Nephron (organoid): Measurements from ENCODE around the gene EPHA3.

Experiments
- H3K27ac Mint-ChIP-seq, 3 experiments: 2 replicates each; pipeline ENCODE4 v1.8.0; 2020; ENCODE audit warnings: mixed read lengths in 3 of 3, mild to moderate bottlenecking in 2 of 3, moderate library complexity in 1 of 3
- H3K27me3 Mint-ChIP-seq: 2 replicates; pipeline ENCODE4 v1.8.0; 2021; ENCODE audit warnings: low read depth, mild to moderate bottlenecking, moderate library complexity, mixed read lengths
- H3K36me3 Mint-ChIP-seq: 2 replicates; pipeline ENCODE4 v1.8.0; 2020; ENCODE audit warnings: low read depth, mixed read lengths
- H3K4me1 Mint-ChIP-seq: 2 replicates; pipeline ENCODE4 v1.8.0; 2020; ENCODE audit warnings: mixed read lengths
- H3K4me3 Mint-ChIP-seq, 3 experiments: 2 replicates each; pipeline ENCODE4 v1.8.0; 2020; ENCODE audit warnings: mild to moderate bottlenecking in 3 of 3, mixed read lengths in 3 of 3, moderate library complexity in 2 of 3
- H3K9me3 Mint-ChIP-seq: 2 replicates; pipeline ENCODE4 v1.8.0; 2020; ENCODE audit warnings: mixed read lengths
- TF ChIP-seq, protein P1 (sequence below), 3 experiments: fragments of 200-600 bp; sonication (generic); IDR thresholded peaks; one replicate each; pipeline ENCODE4 v1.5.0; 2021; ENCODE audit warnings: antibody characterized with exemption in 3 of 3; ENCODE audit not compliant: unreplicated experiment in 3 of 3

The EPHA3 gene

DNA sequence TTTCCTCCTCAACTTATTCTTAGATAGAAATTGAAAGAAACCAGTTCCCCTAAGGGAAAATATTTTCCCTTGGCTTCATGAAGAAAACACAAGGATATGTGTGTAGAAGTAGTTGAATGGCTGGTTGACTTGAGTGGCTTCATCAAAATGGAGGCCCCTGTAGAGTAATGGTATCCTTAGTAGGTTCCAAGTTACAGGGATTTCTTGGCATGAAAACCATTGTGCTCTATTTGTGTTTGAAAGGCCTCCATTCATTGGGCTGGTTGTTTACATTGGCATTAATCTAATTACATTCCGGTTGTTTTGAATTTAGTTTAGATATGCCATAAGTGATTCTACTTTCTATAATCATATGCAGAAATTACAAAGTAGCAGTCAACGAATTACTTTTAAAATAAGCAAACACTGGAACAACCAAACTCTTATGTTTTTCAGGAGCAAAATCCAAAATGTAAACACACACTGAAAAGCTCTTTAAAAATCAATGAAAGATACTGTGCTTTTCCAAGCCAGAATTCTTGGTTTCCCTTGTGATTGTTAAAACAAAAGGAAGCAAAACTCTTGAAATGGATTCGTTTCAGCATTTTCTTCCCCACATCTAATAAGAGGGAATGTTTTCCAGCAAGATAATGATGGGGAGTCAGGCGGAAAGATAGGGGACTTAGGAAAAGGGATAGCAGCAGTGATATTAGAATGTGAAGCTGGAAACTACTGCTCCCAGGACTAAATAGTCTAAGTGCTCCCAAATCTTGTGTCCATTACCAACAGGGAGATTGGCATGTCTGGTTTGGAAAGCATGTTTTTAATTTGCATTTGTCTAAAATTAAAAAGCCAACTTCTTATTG, 77.0 kb downstream of the EPHA3 start:
- TF ChIP-seq, protein P1, sequence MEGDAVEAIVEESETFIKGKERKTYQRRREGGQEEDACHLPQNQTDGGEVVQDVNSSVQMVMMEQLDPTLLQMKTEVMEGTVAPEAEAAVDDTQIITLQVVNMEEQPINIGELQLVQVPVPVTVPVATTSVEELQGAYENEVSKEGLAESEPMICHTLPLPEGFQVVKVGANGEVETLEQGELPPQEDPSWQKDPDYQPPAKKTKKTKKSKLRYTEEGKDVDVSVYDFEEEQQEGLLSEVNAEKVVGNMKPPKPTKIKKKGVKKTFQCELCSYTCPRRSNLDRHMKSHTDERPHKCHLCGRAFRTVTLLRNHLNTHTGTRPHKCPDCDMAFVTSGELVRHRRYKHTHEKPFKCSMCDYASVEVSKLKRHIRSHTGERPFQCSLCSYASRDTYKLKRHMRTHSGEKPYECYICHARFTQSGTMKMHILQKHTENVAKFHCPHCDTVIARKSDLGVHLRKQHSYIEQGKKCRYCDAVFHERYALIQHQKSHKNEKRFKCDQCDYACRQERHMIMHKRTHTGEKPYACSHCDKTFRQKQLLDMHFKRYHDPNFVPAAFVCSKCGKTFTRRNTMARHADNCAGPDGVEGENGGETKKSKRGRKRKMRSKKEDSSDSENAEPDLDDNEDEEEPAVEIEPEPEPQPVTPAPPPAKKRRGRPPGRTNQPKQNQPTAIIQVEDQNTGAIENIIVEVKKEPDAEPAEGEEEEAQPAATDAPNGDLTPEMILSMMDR (IDR thresholded peaks at IDR 0.05; ENCODE audit: unreplicated experiment in 3 of 3), result no peak
- H3K27ac Mint-ChIP-seq, result no peak overlapping the region

DNA sequence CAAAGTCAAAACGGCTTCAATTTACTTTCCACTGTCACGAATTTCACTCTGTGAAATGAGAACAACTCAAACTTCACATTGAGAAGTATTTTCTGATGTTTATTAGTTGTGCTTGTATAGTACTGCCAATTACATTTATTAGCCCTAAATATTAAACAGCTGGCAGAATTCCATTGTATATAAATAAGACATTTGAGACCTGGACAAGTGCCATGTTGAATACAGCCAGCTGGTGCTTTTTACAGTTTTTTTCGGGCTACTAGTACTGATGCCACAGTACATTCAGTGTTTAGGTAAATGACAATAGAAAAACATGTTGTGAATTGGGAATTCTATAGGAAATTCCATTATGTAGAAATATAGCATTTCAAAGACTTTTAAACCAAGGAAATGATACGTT, 79.0 kb downstream of the EPHA3 start:
- Mint-ChIP-seq H3K27me3 (peaks cover 3% of the 10 kb centered on the region), H3K36me3 (no peaks in the 10 kb centered on the region), H3K4me3 (no peak overlapping the region), H3K9me3 (no peaks in the 10 kb centered on the region), H3K4me1 (peaks cover 22% of the 10 kb centered on the region), H3K27ac (no peak overlapping the region)
- TF ChIP-seq, protein P1 (IDR thresholded peaks at IDR 0.05; ENCODE audit: unreplicated experiment in 3 of 3), result no peak

More for the DNA sequence above, 77.0 kb downstream of the EPHA3 start:
- peaks cover 39% of the 10 kb centered on the region for H3K4me1 Mint-ChIP-seq
- H3K27me3 Mint-ChIP-seq, result peaks cover 3% of the 10 kb centered on the region
- H3K9me3 Mint-ChIP-seq, result no peaks in the 10 kb centered on the region
- H3K4me3 Mint-ChIP-seq, result no peak overlapping the region
- no peaks in the 10 kb centered on the region for H3K36me3 Mint-ChIP-seq

DNA sequence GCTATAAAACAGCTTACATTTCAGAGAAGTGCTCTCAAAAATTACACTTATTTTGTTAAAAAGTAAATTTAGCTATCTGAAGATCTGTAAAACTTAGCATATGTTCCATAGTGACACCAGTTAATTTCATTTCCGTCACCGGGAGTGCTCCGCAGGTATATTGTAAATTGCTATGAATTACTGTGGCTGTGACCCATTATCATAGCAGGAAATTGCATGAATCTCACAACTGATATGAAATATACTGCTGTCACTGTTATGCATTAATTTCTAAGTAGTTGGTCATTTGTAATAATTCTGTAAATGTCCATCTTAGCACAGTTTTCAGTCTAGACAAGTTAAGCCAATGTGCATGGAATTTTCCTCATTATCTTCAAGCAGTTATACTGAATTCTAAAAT, 91.2 kb downstream of the EPHA3 start:
- Mint-ChIP-seq H3K4me3 (no peak overlapping the region), H3K4me1 (no peaks in the 10 kb centered on the region)
- TF ChIP-seq, protein P1 (IDR thresholded peaks at IDR 0.05; ENCODE audit: unreplicated experiment in 3 of 3), result no peak

DNA sequence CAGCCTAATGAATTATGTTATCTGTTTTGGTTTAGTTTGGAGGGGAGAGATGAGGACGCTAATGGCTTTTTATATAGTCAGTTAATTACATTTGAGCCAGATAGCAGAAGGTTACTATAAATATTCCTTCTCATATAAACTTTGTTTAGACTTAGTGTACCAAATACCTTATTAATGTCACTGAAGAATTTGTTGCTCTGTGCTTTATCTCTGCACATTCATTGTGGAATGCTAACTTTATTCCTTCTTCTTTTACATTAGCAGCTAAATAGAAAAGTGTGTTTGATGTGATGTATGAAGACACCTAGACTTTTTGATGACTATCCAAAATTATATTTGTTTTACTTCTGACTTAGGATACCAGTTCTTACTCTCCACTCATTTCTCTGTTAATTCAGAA, 105.2 kb downstream of the EPHA3 start:
- no peak overlapping the region for H3K4me3 Mint-ChIP-seq
- no peaks in the 10 kb centered on the region for H3K27me3 Mint-ChIP-seq
- no peak overlapping the region for H3K27ac Mint-ChIP-seq
- peaks cover 38% of the 10 kb centered on the region for H3K4me1 Mint-ChIP-seq
- peaks cover 15% of the 10 kb centered on the region for H3K36me3 Mint-ChIP-seq
- peaks cover 6% of the 10 kb centered on the region for H3K9me3 Mint-ChIP-seq
- TF ChIP-seq, protein P1 (IDR thresholded peaks at IDR 0.05; ENCODE audit: unreplicated experiment in 3 of 3), result no peak

More for the DNA sequence above, 91.2 kb downstream of the EPHA3 start:
- Mint-ChIP-seq H3K27me3 (peaks cover 4% of the 10 kb centered on the region), H3K9me3 (no peaks in the 10 kb centered on the region), H3K36me3 (peaks cover 4% of the 10 kb centered on the region), H3K27ac (no peak overlapping the region)

DNA sequence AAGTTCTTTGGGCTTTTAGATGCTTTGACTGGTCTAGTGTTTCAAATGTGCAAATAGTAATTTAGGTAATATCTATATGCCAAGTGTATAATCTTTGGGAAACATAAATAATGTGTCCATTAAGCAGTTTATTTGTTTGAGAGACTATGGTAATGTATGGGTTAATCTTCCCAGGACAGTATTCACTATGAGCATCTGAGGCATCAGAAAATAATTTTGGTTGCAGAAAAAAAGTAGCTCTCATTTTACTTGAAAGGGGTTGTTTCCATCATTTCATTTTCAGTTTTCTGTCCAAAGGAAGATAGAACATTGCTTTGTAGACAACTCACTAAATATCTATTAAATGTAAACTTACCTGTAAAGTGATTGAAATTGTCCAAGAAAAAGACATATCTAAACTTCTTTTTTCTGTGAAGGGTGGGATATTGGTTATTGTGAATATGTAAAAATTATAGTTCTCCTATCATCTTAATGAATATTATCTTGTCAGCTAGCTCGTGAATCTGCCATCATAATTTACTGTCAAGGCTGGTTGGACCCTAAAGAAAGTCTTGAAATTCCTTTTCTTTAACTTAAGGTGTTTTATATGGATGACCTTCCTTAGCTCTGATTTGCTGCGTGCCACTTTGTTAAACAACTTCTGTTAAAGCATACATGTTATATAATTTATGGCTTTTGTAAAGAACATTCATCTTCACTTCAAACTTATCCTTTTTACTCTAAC, 108.8 kb downstream of the EPHA3 start:
- Mint-ChIP-seq H3K27ac (peak overlapping the region in 2 of 3 experiments; percentile 58 to 60), H3K27me3 (no peaks in the 10 kb centered on the region), H3K9me3 (no peaks in the 10 kb centered on the region), H3K4me3 (no peak overlapping the region), H3K36me3 (peaks cover 8% of the 10 kb centered on the region), H3K4me1 (peaks cover 53% of the 10 kb centered on the region)
- TF ChIP-seq, protein P1 (IDR thresholded peaks at IDR 0.05; ENCODE audit: unreplicated experiment in 3 of 3), result no peak
